HG03342 (cell line): ENCODE data around the gene TLR9.

Experiments
- ATAC-seq: cut with Tn5 transposase; IDR thresholded peaks from one replicate; pipeline ENCODE4 v1.9.1; 2021; ENCODE audit warnings: mild to moderate bottlenecking, moderate library complexity; ENCODE audit not compliant: unreplicated experiment

The TLR9 gene

DNA sequence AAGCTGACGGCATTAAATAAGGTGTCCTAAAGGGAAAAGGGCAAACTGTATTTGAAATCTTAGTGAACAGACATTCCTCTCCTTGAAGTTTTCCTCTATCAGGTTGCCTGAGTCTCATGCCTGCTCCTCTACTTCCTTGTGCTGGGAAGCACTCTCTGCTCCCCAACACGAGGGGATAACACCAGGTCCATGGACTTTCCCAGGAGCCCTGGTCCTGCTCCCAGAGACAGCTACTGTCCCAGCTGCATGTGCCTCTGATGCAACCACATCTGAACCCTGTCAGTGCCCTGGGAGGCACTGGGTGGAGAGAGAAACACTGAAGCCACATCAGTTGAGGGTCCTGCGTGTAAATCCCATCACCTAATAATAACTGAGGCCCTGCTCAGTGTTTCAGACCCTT is 7.4 kb downstream of the TLR9 start:
- no peak for ATAC-seq

DNA sequence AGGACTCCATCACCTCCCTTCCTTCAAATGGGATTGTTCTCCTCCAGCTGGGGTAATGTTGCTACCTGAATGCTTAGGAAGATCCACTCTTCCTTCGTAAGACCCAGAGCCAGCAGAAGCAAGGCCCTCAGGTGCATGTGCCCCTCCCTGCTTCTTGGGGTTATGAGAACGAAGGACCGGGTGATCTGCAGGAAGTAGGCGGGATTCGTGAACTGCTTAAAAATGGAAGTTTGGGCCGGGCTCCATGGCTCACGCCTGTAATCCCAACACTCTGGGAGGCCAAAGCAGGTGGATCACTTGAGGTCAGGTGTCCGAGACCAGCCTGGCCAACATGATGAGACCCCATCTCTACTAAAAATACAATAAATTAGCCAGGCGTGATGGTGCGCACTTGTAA is 8.0 kb downstream of the TLR9 start:
- no peak for ATAC-seq

DNA sequence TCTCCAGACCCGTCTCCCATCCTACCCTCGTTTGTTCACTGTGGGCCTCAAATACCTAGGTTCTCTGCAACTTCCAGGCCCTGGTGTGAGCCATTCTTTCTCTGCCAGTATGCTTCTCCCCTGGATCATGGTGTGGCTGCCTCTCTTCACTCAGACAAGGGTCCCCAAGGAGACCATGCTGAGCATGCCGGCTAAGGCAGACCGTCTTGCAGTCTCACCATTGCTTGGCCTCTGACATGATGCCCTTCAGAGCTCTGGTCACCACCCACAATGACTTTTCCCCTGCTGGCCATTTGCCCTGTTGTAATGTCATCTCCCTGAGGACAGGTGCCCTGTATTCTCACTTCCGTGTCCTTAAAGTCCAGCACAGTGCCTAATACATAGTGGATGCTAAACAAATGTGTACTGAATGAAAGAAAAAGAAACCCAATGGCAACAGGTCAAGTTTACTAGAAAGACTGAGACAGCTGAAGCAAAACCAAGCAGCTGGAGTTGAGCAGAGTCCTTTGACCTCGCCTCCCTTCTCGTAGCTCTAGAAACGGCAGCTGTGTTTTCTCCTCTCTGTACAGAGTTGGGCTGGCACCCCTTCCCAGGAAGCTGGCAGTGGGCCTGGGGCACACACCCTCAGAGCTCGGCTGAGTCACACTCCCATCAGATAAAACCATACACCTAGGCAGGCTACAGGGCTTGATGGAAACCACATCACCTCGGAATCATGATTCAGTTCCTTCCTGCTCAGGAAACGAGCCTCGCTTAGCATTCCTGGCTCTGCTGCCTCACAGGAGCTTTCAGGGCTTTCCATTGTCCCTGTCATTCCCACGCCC is 8.6 kb downstream of the TLR9 start:
- no peak for ATAC-seq

DNA sequence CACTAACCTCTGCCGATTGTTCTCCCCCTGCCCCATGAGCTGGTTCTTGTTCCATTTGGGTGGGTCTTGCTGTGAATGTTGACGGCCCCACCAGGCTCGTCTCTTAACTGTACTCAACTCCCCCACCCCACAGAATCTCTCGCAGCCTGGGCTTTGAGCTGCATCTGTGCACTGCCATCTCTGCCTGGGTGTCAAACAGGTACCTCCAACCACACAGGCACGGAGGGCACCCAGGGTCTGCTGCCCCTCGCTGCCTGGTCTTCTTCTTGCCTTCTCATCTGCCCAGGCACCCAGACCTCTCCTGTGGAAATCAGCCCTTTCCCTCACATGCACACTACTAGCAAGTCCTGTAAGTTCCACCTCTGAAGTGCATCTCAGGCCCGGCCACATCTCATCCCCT is 10.1 kb downstream of the TLR9 start:
- ATAC-seq = no peak

DNA sequence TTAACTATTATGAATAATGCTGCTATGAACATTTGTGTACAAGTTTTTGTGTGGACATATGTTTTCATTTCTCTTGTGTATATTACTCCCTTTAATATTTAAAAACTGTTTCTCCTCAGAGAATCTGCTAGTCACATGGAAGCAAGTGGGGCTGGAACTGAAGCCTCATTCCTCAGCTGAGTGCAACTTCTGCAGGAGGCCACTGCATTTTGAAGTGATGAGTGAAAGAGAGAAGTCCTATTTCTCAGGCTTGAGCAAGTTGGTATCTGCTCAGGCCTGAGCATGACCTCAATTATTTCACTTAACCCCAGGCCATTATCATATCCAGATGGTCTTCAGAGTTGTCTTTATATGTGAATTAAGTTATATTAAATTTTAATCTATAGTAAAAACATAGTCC is 11.5 kb downstream of the TLR9 start:
- no peak for ATAC-seq

DNA sequence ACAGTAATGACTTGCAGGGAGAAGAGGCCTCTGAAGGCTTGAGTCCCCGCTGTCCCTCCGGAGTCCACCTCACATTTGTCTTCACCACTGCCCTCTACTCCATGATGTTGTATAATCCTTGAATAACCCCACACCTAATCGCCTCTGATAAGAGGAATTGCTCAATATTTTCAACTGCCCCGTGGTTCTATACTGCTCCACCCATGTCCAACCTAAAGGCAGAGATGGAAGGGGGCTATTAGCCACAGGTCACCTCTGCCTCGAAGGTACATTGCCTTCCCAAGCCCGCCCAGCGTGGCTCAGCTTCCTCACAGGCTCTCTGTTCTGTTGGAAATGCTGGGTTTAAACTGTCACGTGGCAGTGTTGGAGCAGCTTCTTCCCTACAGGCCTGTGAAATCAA is 12.4 kb downstream of the TLR9 start:
- no peak for ATAC-seq

DNA sequence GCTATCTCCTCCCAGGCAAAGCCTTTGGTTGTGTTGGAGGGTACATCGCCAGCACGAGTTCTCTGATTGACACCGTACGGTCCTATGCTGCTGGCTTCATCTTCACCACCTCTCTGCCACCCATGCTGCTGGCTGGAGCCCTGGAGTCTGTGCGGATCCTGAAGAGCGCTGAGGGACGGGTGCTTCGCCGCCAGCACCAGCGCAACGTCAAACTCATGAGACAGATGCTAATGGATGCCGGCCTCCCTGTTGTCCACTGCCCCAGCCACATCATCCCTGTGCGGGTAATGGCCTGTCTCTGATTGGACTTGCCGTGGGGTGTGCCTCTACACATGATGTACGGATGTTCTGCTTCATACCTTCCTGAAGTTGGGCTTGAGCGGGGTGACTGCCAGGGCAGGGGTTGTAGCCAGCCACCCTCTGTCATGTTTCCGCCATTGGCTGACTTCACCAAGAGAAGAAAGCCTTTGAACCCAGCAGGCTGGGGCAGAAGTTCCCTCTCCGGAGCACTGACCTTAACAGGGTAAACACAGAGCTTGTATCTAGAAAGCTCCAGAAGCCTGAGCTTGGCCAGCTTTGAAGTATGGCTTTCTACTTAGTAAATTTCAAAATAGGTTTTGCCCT is 14.1 kb downstream of the TLR9 start:
- ATAC-seq = no peak

DNA sequence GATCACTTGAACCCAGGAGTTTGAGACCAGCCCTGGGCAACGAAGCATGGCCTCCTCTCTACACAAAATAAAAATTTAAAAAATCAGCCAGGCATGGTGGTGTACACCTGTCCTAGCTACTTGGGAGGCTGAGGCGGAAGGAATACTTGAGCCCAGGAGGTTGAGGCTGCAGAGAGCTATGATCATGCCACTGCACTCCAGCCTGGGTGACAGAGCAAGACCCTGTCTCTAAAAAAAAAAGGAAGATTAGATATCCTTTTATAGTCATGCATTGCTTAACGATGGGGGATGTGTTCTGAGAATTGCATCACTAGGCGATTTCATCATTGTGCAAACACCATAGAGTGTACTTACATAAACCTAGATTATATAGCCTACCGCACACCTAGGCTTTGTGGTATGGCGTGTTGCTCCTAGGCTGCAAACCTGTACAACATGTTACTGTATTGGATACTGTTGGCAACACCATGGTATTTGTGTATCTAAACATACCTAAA is 14.8 kb downstream of the TLR9 start:
- ATAC-seq = no peak

DNA sequence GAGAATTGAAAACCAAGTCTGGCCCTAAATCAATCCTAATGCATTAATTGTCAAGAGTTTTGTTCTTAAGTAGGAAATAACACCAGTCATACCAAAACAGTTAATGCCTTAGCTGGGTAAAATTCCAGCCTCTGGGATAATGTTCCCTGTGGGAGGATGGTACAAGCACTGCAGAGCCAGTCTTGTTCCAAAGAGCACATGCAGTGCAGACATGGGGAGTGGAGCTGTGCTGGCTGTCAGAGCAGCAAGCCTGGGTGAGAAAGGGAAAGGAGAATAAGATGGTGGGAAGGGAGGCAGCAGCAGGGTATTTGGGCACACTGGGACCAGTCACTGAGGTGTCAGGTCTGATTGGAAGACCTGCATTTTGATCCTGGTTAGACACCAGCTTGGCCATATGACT is 15.4 kb downstream of the TLR9 start:
- no peak for ATAC-seq

DNA sequence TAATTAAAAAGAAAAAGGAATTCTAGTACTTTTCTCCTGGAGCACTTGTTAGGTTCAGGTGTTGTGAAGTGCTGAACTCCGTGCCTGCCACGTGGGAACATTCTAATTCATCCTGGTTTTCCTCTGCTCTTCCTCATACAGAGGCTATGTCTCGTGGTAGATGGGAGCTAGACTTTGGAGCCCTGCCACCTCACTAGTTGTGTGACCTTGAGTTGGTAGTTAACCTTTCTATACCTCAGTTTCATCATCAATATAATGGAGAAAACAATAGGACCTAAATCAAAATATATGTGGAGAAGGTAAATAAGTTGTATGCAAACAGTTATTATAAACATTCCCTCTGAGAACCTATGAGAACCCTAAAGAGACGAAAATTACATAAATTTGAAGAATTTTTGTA is 16.9 kb downstream of the TLR9 start:
- ATAC-seq = no peak

DNA sequence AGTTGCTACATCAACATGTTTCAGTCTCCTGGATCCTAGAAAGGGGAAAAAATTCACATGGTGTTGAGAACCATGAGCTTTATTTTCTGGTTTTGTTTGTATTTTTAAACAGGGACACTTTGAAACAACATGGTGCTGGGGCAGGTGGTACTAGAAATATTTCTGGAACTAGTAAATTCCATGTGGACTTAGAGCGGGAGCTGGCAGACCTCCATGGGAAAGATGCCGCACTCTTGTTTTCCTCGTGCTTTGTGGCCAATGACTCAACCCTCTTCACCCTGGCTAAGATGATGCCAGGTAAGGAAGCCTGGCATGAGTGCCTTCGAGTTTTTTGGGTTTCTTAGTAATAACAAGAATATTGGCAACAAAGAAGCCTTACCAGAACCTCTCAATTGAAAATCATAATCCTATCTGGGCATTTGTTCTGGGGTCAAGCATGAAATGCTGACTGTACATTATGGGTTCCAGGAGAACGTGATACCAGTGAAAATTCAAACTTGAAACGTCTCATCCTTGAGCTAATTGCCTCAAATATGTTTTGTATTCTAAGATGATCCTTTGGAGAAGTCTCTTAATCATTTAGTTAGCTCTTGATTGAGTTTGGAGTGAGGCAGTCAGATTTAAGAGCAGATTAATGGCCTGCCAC is 19.6 kb downstream of the TLR9 start:
- ATAC-seq = no peak

DNA sequence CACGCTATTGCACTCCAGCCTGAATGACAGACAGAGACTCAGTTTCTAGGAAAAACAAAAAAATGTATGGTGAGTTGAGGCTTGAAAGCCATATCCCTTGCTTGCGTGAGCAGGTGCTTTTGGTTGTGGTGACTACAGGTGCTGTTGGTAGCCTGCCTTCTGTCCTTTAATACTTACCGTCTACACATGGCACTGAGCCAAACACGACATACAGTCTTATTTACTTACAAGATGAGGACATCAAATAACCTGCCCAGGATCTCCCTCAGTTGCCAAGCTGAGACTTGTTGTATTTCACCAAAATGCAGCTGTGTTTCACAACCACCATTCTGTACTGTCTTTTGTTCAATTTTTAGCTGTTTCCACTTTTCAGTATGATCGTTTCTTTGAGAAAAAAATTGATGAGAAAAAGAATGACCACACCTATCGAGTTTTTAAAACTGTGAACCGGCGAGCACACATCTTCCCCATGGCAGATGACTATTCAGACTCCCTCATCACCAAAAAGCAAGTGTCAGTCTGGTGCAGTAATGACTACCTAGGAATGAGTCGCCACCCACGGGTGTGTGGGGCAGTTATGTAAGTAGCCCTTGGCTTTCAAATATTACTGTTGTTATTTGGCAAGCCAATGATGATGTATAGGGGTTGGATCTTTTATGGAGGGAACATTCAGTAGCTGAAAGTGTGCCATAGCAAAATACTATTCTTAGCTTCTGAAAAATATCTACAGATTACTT is 20.9 kb downstream of the TLR9 start:
- ATAC-seq = no peak

DNA sequence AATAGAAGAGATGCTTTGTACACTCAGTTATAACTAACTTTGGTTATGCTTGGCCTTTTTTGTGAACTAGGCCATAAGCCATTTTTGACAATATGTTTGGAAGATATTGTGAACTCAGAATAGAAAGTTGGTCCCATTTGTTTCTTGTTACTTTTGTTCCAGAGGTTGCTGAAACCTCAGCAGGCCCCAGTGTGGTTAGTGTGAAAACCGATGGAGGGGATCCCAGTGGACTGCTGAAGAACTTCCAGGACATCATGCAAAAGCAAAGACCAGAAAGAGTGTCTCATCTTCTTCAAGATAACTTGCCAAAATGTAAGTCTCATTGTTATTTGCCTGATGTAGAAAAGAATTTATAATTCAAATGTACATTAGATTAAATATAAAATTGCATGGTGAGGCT is 21.7 kb downstream of the TLR9 start:
- ATAC-seq = no peak

DNA sequence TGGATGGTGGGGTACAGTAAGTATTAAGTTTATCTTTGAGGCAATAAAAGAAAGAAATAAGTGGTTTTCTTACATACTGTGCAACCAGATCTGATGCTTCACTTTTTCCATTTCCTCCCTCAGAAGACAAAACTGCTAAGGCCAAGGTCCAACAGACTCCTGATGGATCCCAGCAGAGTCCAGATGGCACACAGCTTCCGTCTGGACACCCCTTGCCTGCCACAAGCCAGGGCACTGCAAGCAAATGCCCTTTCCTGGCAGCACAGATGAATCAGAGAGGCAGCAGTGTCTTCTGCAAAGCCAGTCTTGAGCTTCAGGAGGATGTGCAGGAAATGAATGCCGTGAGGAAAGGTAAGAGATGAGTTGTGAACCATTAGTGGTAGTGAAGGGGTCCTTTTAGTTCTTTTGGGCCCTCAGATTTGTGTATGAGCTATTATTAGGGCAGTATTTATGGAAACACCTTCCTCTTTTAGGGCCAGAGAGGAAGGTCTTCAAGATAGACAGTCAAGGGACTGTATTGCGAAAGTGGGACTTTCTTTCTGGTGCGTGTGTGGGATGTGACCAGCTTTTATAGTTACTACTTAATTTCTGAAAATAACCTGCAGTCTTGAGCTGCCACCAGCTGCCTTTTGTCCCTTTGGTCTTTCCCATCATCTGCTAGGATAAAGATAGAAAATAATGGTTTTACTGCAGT is 22.9 kb downstream of the TLR9 start:
- ATAC-seq = no peak

DNA sequence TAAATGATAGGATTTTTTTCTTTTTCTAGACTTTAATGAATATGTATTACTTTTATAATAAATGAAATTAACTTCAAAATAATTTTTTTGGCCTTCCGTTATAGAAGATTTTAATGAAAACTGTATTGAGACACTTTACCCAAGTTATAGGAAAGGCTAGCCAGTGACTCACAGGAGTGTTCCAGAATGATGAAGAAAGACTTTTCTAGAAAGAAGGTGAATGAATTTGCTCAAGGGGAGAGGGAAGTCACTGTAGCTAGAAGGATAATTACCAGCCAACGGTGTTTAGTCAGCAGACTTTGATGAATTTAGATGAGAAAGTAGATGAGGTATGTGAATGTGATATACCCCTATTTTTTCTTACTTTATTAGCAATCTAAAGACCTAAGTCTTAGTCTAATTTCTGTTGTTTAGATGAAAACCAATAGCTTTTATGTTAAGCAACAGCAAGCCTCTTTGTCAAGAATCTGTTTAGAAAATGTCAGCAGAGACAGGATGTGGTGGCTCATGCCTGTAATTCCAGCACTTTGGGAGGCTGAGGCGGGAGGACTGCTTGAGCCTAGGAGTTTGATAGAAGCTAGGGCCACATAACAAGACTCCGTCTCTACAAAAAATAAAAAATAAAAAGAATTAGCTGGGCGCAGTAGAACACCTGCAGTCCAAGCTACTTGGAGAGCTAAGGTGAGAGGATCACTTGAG is 24.3 kb downstream of the TLR9 start:
- ATAC-seq = no peak

DNA sequence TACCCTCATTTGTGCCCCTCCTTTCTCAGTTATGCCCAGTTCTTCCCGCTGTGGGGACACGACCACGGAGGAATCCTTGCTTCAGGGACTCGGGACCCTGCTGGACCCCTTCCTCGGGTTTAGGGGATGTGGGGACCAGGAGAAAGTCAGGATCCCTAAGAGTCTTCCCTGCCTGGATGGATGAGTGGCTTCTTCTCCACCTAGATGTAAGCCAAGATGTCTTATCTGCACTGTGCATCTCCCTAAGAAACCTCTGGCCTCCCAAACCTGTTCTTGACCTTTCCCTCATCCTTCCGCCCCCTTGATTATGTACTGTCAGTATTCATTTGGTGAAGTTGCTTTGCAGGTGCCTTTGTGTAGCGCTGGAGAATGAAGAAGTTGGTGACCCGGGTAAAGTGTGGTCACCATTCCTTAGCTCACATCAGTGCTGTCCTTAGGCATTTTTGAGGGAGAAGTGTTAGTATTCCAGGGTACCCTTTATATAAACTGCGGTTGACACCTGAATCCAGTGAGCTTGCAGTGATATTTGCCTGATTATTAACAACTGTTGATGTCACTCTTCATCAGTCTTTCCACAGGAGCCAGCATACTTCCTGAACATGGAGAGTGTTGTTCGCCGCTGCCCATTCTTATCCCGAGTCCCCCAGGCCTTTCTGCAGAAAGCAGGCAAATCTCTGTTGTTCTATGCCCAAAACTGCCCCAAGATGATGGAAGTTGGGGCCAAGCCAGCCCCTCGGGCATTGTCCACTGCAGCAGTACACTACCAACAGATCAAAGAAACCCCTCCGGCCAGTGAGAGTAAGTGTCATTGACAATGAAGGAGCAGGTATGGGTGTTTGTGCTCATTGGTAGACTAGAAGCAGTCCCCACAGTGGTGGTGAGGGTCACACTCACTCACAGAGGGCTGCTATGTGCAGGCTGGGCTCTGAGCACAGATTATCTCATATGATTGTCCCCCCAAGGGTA is 26.5 kb downstream of the TLR9 start:
- ATAC-seq = no peak

DNA sequence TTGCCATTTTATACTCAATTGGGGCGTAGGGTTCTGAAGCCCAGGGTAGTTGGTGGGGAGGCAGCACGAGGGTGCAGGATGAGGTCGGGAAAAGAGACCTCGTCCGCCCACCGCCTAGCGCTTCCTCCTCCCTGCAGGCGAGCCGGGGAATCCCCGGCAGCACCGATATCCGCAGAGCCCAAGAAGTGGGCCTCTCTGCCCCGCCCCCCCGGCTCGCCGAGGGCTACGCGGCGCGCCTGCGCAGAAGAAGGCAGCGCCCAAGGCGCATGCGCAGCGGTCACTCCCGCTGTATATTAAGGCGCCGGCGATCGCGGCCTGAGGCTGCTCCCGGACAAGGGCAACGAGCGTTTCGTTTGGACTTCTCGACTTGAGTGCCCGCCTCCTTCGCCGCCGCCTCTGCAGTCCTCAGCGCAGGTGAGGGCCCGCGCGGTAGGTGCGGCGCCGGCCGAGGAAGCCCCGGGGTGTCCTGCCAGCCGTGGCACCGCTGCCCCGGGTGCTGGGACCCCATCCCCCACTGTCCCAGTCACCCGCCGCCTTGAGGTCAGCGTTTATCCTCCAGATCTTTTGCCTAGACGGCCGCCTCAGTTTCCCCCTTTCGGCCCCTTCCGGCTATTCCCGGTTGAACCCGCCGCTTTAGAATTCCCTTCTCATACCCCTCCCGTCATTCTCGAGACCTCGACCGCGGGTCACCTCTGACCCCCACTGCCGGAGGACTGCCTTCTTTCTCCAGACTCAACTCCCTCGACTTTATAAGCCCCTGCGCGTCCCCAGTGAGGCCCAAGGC is 27.4 kb downstream of the TLR9 start, which contains the start of gene ALAS1:
Gene ALAS1 (plus strand): TSS at position 319 of the 784 bp plus-strand sequence. CDS start 1,082 bp downstream, outside the sequence.
- ATAC-seq = peak; percentile 68

DNA sequence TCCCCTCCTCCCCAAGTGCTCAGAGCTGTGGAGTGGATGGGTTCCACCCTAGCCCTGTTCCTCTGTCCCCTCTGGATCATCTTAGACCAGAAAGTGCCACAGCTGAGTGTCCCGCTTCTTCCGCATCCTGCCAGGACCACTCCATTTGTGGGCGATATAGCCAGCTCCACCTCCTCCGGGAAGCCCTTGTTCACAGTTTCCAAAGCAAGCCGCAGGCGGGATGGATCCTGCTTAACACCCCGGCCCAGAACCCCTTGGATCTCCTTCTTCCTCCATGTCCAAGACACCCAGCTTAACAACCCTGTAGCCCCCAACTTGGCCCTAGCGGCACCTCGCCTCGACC is 28.0 kb downstream of the TLR9 start:
- no peak for ATAC-seq
